Gastrocnemius medialis (tissue), 4 donors: ENCODE measurements around the gene MRPL10. TPM values are rescaled to one million over a fixed set of nuclear protein-coding genes. Genes with fewer than 3 reads are reported as not detected.
A peak's percentile ranks its signal among the peaks of the same experiment; 100 is the strongest.

Source experiments
- ATAC-seq, 2 donors: fragments of 150-250 bp; one replicate each; pipeline ENCODE4 v1.9.1; 2016
- DNase-seq, 2 donors: peaks; one replicate each; pipeline ENCODE4 v3.0.0-alpha.2; 2019
- H3K27ac ChIP-seq, 4 donors: fragments of 200-600 bp; sonication (generic); 1 replicate in 1 of 4; 2 replicates in 3 of 4; pipeline ENCODE4 v1.5.1; 2016 to 2018; ENCODE audit warnings: mild to moderate bottlenecking in 2 of 4, moderate library complexity in 1 of 4
- H3K27me3 ChIP-seq, 3 donors: fragments of 200-600 bp; sonication (generic) in 2 of 3; 1 replicate in 1 of 3; 2 replicates in 2 of 3; pipeline versions ENCODE4 v1.5.1 to v1.6.0; 2016 to 2019; ENCODE audit warnings: mild to moderate bottlenecking in 1 of 3, moderate library complexity in 1 of 3
- H3K36me3 ChIP-seq, 2 donors: fragments of 200-600 bp; sonication (generic) in 1 of 2; one replicate each; pipeline ENCODE4 v1.5.1; 2017 to 2018
- H3K4me1 ChIP-seq, 2 donors: fragments of 200-600 bp; sonication (generic) in 1 of 2; one replicate each; pipeline ENCODE4 v1.5.1; 2016 to 2017; ENCODE audit warnings: mild to moderate bottlenecking in 2 of 2
- H3K4me3 ChIP-seq, 4 donors: fragments of 200-600 bp; sonication (generic) in 3 of 4; 1 replicate in 1 of 4; 2 replicates in 3 of 4; pipeline ENCODE4 v1.5.1; 2016 to 2019; ENCODE audit warnings: mild to moderate bottlenecking in 2 of 4
- H3K9me3 ChIP-seq, 3 donors: fragments of 200-600 bp; sonication (generic) in 2 of 3; 1 replicate in 1 of 3; 2 replicates in 2 of 3; pipeline ENCODE4 v1.5.1; 2016 to 2019
- POLR2A ChIP-seq, 2 donors: fragments of 450-650 bp; IDR thresholded peaks; one replicate each; pipeline ENCODE4 v1.6.1; 2017; ENCODE audit warnings: antibody characterized with exemption in 2 of 2, mild to moderate bottlenecking in 2 of 2, moderate library complexity in 2 of 2
- in situ Hi-C, 4 donors: fragments of 200-750 bp; cut with MboI; loops; one replicate each; pipeline versions ENCODE4 v1.15.0 to v1.8.0; 2017; ENCODE audit warnings: low sequenced_read_pairs in 4 of 4
- intact Hi-C: fragments of 100-400 bp; cut with DNase I; formaldehyde crosslinking; loops from one replicate; pipeline ENCODE4 v1.15.1; 2023; ENCODE audit warnings: low total_unique reads
- total RNA-seq, 4 donors: library from RNA; depleted of rRNA; stranded (reverse); fragments of >200 nt; gene quantifications; one replicate each; pipeline versions ENCODE4 v1.1.0 to v1.2.3, GENCODE V29; 2016
- TF ChIP-seq, protein P1 (sequence below), 5 experiments: fragments of 450-650 bp in 3 of 5; fragments of 200-600 bp in 2 of 5; sonication (generic) in 2 of 5; IDR thresholded peaks in 4 of 5; conservative IDR thresholded peaks in 1 of 5; 1 replicate in 4 of 5; 2 replicates in 1 of 5; pipeline ENCODE4 v1.5.1; 2016 to 2019; ENCODE audit warnings: antibody characterized with exemption in 5 of 5, mild to moderate bottlenecking in 3 of 5, moderate library complexity in 3 of 5

The MRPL10 gene
- total RNA-seq, 4 donors from 2014 or later, result 38.6 to 76.5 (median 49.6) TPM

DNA sequence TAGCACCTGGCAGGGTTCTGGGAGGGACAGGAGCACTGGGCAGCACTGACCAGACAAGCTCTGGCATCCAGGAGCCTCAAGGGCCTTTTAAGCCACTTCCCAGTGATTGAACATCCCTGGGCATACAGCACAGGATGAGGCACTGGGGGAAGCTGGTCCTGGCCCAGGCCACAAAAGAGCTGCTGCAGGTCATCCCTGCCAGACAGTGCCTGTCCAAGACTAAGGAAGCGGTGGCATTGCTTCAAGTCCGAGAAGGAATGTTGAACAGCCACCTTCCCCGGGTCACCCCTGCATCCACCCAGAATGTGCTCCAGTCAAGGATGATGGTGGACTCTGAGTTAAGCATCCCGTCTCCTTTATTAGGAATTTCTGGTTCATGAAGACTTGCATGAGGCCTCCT lies 8.6 kb downstream of the MRPL10 start:
- ATAC-seq (no peak), DNase-seq (no peak)
- H3K9me3 ChIP-seq, result no peaks in the 10 kb centered on the region
- H3K27ac ChIP-seq, result peak overlapping the region in 3 of 4 donors; percentile 76 to 81 (median 78)
- intact Hi-C loops, result no loop called here
- peaks cover 0 to 48% of the 10 kb centered on the region in 2 donors for H3K36me3 ChIP-seq
- in situ Hi-C loops, result no loop called here
- H3K27me3 ChIP-seq, result no peaks in the 10 kb centered on the region
- H3K4me1 ChIP-seq, result peaks cover 21 to 28% of the 10 kb centered on the region in 2 donors
- H3K4me3 ChIP-seq, result no peak overlapping the region
- TF ChIP-seq, protein P1, sequence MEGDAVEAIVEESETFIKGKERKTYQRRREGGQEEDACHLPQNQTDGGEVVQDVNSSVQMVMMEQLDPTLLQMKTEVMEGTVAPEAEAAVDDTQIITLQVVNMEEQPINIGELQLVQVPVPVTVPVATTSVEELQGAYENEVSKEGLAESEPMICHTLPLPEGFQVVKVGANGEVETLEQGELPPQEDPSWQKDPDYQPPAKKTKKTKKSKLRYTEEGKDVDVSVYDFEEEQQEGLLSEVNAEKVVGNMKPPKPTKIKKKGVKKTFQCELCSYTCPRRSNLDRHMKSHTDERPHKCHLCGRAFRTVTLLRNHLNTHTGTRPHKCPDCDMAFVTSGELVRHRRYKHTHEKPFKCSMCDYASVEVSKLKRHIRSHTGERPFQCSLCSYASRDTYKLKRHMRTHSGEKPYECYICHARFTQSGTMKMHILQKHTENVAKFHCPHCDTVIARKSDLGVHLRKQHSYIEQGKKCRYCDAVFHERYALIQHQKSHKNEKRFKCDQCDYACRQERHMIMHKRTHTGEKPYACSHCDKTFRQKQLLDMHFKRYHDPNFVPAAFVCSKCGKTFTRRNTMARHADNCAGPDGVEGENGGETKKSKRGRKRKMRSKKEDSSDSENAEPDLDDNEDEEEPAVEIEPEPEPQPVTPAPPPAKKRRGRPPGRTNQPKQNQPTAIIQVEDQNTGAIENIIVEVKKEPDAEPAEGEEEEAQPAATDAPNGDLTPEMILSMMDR (IDR thresholded peaks at IDR 0.05 in 4 of 5, conservative IDR thresholded peaks at IDR 0.05 in 1 of 5), result no peak
- no peak for TF ChIP-seq POLR2A (IDR thresholded peaks at IDR 0.05)

DNA sequence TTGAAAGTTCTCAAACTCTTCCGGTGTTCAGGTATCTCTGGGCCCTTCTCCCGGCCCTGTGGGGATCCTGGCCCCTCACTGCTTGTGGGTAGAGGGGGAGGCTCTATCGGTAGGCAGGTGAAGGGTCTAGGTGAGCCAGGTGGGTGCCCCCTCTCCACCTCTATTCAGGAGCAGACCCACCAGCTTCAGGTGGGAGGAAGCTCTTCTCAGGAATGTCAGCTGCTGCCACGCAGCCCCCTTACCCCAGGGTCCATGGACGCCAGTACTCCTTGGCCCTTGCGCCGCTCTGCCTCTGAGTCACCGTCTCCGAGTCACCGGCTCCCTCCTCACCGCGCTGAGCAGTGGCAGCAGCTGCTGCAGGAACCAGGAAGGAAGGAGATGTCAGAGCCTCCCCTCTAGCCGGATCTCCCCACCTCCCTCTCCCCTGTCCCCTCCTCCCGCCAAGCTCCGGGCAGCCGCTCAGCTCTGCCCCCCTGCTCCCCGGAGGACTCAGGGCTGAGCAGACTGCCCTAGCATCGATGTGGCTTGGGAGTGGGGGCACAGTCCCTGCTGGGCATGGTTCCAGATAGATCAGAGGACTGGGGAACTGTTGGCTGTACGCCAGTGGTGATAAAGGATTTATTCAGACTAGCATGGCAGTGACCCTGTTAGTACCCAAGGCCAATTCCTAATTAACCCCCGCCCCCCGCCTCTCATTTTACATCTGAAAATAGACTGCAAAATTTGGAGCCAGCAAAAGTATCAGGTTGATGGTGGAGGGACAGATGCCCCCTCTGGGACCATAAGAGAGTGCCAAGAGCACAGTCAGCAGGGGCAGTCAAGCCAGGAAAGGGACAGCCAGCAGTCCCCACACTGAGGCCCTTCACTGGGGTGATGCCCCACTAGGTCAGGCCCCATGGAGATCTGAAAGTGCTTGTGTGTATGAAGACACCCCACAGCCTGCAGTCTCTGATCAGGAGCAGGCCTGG lies 9.6 kb downstream of the MRPL10 start, which contains the start of gene OSBPL7:
TSS of gene OSBPL7 (minus strand) at position 371 of the 968 bp plus-strand sequence. CDS start 1,516 bp downstream, outside the sequence.
- intact Hi-C loops, result no loop called here
- H3K4me1 ChIP-seq, result peaks cover 21 to 28% of the 10 kb centered on the region in 2 donors
- H3K36me3 ChIP-seq, result peaks cover 0 to 37% of the 10 kb centered on the region in 2 donors
- peak; percentile 43 to 60 for TF ChIP-seq POLR2A (IDR thresholded peaks at IDR 0.05)
- TF ChIP-seq, protein P1 (IDR thresholded peaks at IDR 0.05 in 4 of 5, conservative IDR thresholded peaks at IDR 0.05 in 1 of 5), result no peak
- H3K27ac ChIP-seq, result peak within 1 kb of the TSS; percentile 69 to 81 (median 77)
- peak within 1 kb of the TSS; percentile 51 to 64 (median 56) for H3K4me3 ChIP-seq
- no peaks in the 10 kb centered on the region for H3K27me3 ChIP-seq
- H3K9me3 ChIP-seq, result no peaks in the 10 kb centered on the region
- ATAC-seq (peak; percentile 78 to 79), DNase-seq (peak; percentile 66 to 82)
- in situ Hi-C loops, result no loop called here

DNA sequence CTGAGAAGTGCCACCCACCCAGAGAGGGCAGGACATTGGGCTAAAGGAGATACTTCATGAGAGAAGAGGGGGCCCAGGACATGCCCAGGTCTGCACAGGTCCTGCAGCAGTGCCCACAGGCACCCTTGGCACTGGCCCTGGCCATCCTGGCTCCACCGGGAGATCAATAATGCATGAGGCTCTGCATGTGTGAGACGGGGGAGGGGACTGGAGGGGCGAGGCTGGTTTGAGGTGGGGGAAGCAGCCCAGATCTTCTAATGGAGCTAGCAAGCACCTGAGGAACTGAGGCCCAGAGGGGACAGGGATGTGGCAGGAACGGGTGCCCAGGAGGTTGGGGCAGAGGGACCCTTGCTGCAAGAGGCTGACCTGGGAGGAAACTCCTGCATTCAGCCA lies 10.3 kb downstream of the MRPL10 start:
- intact Hi-C loops (no loop called here), in situ Hi-C loops (no loop called here)
- DNase-seq, result no peak
- peaks cover 0 to 36% of the 10 kb centered on the region in 2 donors for H3K36me3 ChIP-seq
- no peaks in the 10 kb centered on the region for H3K27me3 ChIP-seq
- H3K4me3 ChIP-seq, result peak overlapping the region; percentile 51 to 64 (median 56)
- H3K9me3 ChIP-seq, result no peaks in the 10 kb centered on the region
- H3K4me1 ChIP-seq, result peaks cover 21 to 28% of the 10 kb centered on the region in 2 donors
- TF ChIP-seq, protein P1 (IDR thresholded peaks at IDR 0.05 in 4 of 5, conservative IDR thresholded peaks at IDR 0.05 in 1 of 5), result no peak
- TF ChIP-seq POLR2A (IDR thresholded peaks at IDR 0.05), result no peak
- peak overlapping the region; percentile 69 to 81 (median 77) for H3K27ac ChIP-seq
- peak; percentile 5 to 7 for ATAC-seq

DNA sequence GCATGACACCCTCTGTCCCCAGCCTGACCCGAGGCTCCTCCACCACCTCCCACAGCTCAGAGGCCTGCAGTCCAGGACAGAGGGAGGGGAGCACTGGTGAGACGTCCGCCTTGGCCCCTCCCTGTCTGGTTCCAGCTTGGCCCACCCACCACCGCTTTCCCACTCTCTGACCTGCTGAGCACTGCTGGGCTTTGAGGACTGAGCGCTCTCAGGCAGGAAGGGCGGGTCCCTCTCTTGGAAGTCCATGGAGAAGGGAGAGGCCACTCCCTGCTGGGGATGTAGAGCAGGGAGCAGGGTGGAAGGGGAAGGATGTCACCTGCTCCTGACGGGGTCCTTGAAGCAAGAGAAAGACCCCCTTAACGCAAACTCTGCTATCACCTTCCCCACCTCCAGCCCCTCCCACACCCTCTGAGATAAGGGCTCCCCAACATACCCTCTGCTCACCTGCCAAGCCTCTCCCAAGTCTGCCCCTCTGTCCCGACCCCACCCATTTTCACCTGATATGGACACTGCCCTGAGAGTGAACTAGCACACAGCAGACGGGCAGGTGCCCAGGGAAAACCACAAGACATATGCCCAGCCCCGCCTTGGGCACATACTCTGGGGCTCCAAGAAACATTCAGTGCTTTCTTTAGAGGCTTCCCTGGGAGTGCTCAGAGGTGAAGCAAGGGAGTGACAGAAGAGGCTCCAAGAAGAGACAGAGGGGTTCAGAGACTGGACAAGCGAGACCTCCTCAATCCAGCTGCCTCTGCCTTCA lies 11.1 kb downstream of the MRPL10 start:
- peaks cover 0 to 38% of the 10 kb centered on the region in 2 donors for H3K36me3 ChIP-seq
- H3K4me3 ChIP-seq, result peak overlapping the region in 2 of 4 donors; percentile 54 to 58
- DNase-seq, result peak; percentile 61 to 77
- no peaks in the 10 kb centered on the region for H3K27me3 ChIP-seq
- H3K27ac ChIP-seq, result peak overlapping the region; percentile 69 to 81 (median 77)
- H3K9me3 ChIP-seq, result no peaks in the 10 kb centered on the region
- intact Hi-C loops (no loop called here), in situ Hi-C loops (no loop called here)
- peaks cover 21 to 28% of the 10 kb centered on the region in 2 donors for H3K4me1 ChIP-seq
- TF ChIP-seq, protein P1 (IDR thresholded peaks at IDR 0.05 in 4 of 5, conservative IDR thresholded peaks at IDR 0.05 in 1 of 5), result no peak
- peak in 1 of 2 donors; percentile 51 for TF ChIP-seq POLR2A (IDR thresholded peaks at IDR 0.05)
- ATAC-seq, result peak; percentile 65 to 76
